ENCODE results near the gene RNASEL.

RNASEL gene

GRCh38 chr1:182617014-182617429 lies 28.0 kb upstream of the RNASEL start:
- no peaks in the 10 kb centered on the region for H3K36me3 ChIP-seq (ENCODE audit: insufficient read depth, low read length)
- H3F3A ChIP-seq (ENCODE audit: insufficient read depth, low read length): no peaks in the 10 kb centered on the region
- TF ChIP-seq EZH2 (IDR thresholded peaks at IDR 0.05; ENCODE audit: borderline replicate concordance, low read length) (no peak), CTCF (IDR thresholded peaks at IDR 0.05; ENCODE audit: low read length) (no peak)
- H3K79me2 ChIP-seq (ENCODE audit: insufficient read depth, low read length): no peaks in the 10 kb centered on the region
- H3K4me1 ChIP-seq (ENCODE audit: insufficient read depth, low read length, severe bottlenecking): peaks cover 50% of the 10 kb centered on the region
- H3K9me2 ChIP-seq (ENCODE audit: low read depth, low read length): no peaks in the 10 kb centered on the region
- H3K27me3 ChIP-seq (ENCODE audit: insufficient read depth, low read length): no peaks in the 10 kb centered on the region; the same call in 1 of the 2 replicates
- H2AFZ ChIP-seq (ENCODE audit: low read length): no peak overlapping the region
- H3K9ac ChIP-seq (ENCODE audit: low read length): no peak overlapping the region; the same call in 1 of the 2 replicates
- H3K4me2 ChIP-seq (ENCODE audit: low read length): peak overlapping the region; percentile 77; the same call in 1 of the 2 replicates
- peak overlapping the region; percentile 72 for H3K27ac ChIP-seq (ENCODE audit: low read depth, low read length, poor library complexity, severe bottlenecking)
- no peak overlapping the region for H3K4me3 ChIP-seq (ENCODE audit: low read depth, low read length, poor library complexity, severe bottlenecking)
- no peaks in the 10 kb centered on the region for H4K20me1 ChIP-seq (ENCODE audit: insufficient read depth, low read length)
- 0 out of 2 replicates have a peak, but pooled peaks cover 2% of the 10 kb centered on the region for H3K9me3 ChIP-seq (ENCODE audit: low read length)

GRCh38 chr1:182616130-182617013 lies 27.3 kb upstream of the RNASEL start:
- no peaks in the 10 kb centered on the region for H3K79me2 ChIP-seq (ENCODE audit: insufficient read depth, low read length)
- H3K27me3 ChIP-seq (ENCODE audit: insufficient read depth, low read length): no peaks in the 10 kb centered on the region; the same call in 1 of the 2 replicates
- H3K27ac ChIP-seq (ENCODE audit: low read depth, low read length, poor library complexity, severe bottlenecking): peak overlapping the region; percentile 72
- no peak for TF ChIP-seq CTCF (IDR thresholded peaks at IDR 0.05; ENCODE audit: low read length)
- no peak for TF ChIP-seq EZH2 (IDR thresholded peaks at IDR 0.05; ENCODE audit: borderline replicate concordance, low read length)
- peak overlapping the region; percentile 56 for H3K4me3 ChIP-seq (ENCODE audit: low read depth, low read length, poor library complexity, severe bottlenecking)
- no peaks in the 10 kb centered on the region for H3F3A ChIP-seq (ENCODE audit: insufficient read depth, low read length)
- H3K4me1 ChIP-seq (ENCODE audit: insufficient read depth, low read length, severe bottlenecking): peaks cover 56% of the 10 kb centered on the region
- no peak overlapping the region; the same call in 1 of the 2 replicates for H3K9ac ChIP-seq (ENCODE audit: low read length)
- H3K9me3 ChIP-seq (ENCODE audit: low read length): 0 out of 2 replicates have a peak, but pooled peaks cover 2% of the 10 kb centered on the region
- no peaks in the 10 kb centered on the region for H3K36me3 ChIP-seq (ENCODE audit: insufficient read depth, low read length)
- no peak overlapping the region for H2AFZ ChIP-seq (ENCODE audit: low read length)
- no peaks in the 10 kb centered on the region for H4K20me1 ChIP-seq (ENCODE audit: insufficient read depth, low read length)
- H3K9me2 ChIP-seq (ENCODE audit: low read depth, low read length): no peaks in the 10 kb centered on the region
- H3K4me2 ChIP-seq (ENCODE audit: low read length): peak overlapping the region; percentile 77

GRCh38 chr1:182615468-182616129 lies 26.5 kb upstream of the RNASEL start:
- Histone ChIP-seq H4K20me1 (ENCODE audit: insufficient read depth, low read length) (no peaks in the 10 kb centered on the region), H3K4me2 (ENCODE audit: low read length) (peak overlapping the region; percentile 77), H3K36me3 (ENCODE audit: insufficient read depth, low read length) (no peaks in the 10 kb centered on the region), H2AFZ (ENCODE audit: low read length) (no peak overlapping the region), H3K9me2 (ENCODE audit: low read depth, low read length) (no peaks in the 10 kb centered on the region), H3K27me3 (ENCODE audit: insufficient read depth, low read length) (no peaks in the 10 kb centered on the region; the same call in 1 of the 2 replicates), H3K9ac (ENCODE audit: low read length) (peak overlapping the region; percentile 47; the same call in 1 of the 2 replicates), H3K4me3 (ENCODE audit: low read depth, low read length, poor library complexity, severe bottlenecking) (peak overlapping the region; percentile 56), H3K4me1 (ENCODE audit: insufficient read depth, low read length, severe bottlenecking) (peaks cover 57% of the 10 kb centered on the region), H3F3A (ENCODE audit: insufficient read depth, low read length) (no peaks in the 10 kb centered on the region), H3K27ac (ENCODE audit: low read depth, low read length, poor library complexity, severe bottlenecking) (peak overlapping the region; percentile 72), H3K79me2 (ENCODE audit: insufficient read depth, low read length) (no peaks in the 10 kb centered on the region), H3K9me3 (ENCODE audit: low read length) (no peaks in the 10 kb centered on the region)
- TF ChIP-seq CTCF (IDR thresholded peaks at IDR 0.05; ENCODE audit: low read length): no peak
- TF ChIP-seq EZH2 (IDR thresholded peaks at IDR 0.05; ENCODE audit: borderline replicate concordance, low read length): no peak

Data from OCI-LY1 (cell line).